DMS 273 treated with DMSO at 0.1 percent for 48 hours (cell line): ENCODE measurements around the gene CCIN.

Experiments
- DNase-seq: peaks from one replicate; lab custom pipeline; 2025; lab: John Stamatoyannopoulos, UW

CCIN gene

GRCh38 chr9:36191686-36192085 is 22.5 kb downstream of the CCIN start:
- no peak for DNase-seq

- DNase-seq = no peak
Observed at GRCh38 chr9:36192196-36192595, 23.0 kb downstream of the CCIN start.

GRCh38 chr9:36193023-36193422 is 23.8 kb downstream of the CCIN start:
- DNase-seq = no peak

- DNase-seq = no peak
Observed at GRCh38 chr9:36194326-36195000, 25.3 kb downstream of the CCIN start.

GRCh38 chr9:36204906-36205547 is 35.8 kb downstream of the CCIN start:
- DNase-seq = no peak

GRCh38 chr9:36207016-36207415 is 37.8 kb downstream of the CCIN start:
- no peak for DNase-seq

GRCh38 chr9:36207546-36208012 is 38.4 kb downstream of the CCIN start:
- DNase-seq = no peak

- DNase-seq = no peak
Observed at GRCh38 chr9:36208521-36209253, 39.5 kb downstream of the CCIN start.

GRCh38 chr9:36210722-36211121 is 41.5 kb downstream of the CCIN start:
- no peak for DNase-seq

- no peak for DNase-seq
Observed at GRCh38 chr9:36211510-36211909, 42.3 kb downstream of the CCIN start.

- no peak for DNase-seq
Observed at GRCh38 chr9:36213387-36213786, 44.2 kb downstream of the CCIN start.

GRCh38 chr9:36213989-36214388 is 44.8 kb downstream of the CCIN start:
- no peak for DNase-seq

GRCh38 chr9:36214571-36214970 is 45.4 kb downstream of the CCIN start:
- no peak for DNase-seq

- no peak for DNase-seq
Observed at GRCh38 chr9:36217256-36217968, 48.2 kb downstream of the CCIN start.

GRCh38 chr9:36218011-36218410 is 48.8 kb downstream of the CCIN start:
- DNase-seq = no peak

GRCh38 chr9:36218411-36218901 is 49.3 kb downstream of the CCIN start:
- DNase-seq = no peak
